ENCODE measurements around the gene KLHL33.
A peak's percentile ranks its signal among the peaks of the same experiment; 100 is the strongest.
"Not testable (repeated sequence)": the region's sequence is repeated elsewhere in the genome, so short reads cannot be mapped to it uniquely, and the experiment has no call there.

KLHL33 gene

GRCh38 chr14:20435582-20436362 lies at the start of gene KLHL33:
Gene KLHL33 (minus strand): TSS chr14:20436166. CDS start chr14:20435811, 355 bp downstream.
- DNase-seq, result no peak

- no peak for DNase-seq
These were observed 46.4 kb upstream of the KLHL33 start for GRCh38 chr14:20482382-20482781.

GRCh38 chr14:20478894-20479293 lies 42.9 kb upstream of the KLHL33 start:
- no peak for DNase-seq

- DNase-seq, result no peak
These were observed 41.4 kb upstream of the KLHL33 start for GRCh38 chr14:20477211-20477876.

DNA sequence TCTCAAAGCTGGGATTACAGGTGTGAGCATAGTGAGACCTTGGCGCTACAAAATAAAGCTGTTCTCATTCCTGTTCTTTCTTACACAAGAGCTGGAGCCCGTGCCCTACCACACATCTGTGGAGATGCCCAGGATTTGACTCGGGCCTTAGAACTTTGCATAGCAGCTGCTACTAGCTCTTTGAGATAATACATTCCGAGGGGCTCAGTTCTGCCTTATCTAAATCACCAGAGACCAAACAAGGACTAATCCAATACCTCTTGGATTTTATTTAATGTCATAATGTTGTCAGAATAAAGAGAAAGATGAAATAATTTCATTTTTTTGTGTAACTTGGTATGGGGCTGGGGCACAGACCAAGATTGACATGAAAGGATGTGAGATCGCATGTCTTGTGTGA lies 40.8 kb upstream of the KLHL33 start:
- DNase-seq, result no peak

GRCh38 chr14:20472536-20473169 lies 36.7 kb upstream of the KLHL33 start:
- DNase-seq, result no peak

GRCh38 chr14:20470603-20470901 lies 34.6 kb upstream of the KLHL33 start:
- DNase-seq, result peak in 1 of 2 experiments; percentile 11

- DNase-seq, result peak in 1 of 2 experiments; percentile 46
These were observed 34.1 kb upstream of the KLHL33 start for GRCh38 chr14:20469890-20470602.

GRCh38 chr14:20469242-20469889 lies 33.4 kb upstream of the KLHL33 start, which contains the start of gene PNP:
Gene PNP (plus strand): TSS chr14:20469406. CDS start chr14:20469525, 119 bp downstream.
- DNase-seq, result peak; percentile 98 to 99

- DNase-seq, result no peak
These were observed 32.8 kb upstream of the KLHL33 start for GRCh38 chr14:20468764-20469241.

DNA sequence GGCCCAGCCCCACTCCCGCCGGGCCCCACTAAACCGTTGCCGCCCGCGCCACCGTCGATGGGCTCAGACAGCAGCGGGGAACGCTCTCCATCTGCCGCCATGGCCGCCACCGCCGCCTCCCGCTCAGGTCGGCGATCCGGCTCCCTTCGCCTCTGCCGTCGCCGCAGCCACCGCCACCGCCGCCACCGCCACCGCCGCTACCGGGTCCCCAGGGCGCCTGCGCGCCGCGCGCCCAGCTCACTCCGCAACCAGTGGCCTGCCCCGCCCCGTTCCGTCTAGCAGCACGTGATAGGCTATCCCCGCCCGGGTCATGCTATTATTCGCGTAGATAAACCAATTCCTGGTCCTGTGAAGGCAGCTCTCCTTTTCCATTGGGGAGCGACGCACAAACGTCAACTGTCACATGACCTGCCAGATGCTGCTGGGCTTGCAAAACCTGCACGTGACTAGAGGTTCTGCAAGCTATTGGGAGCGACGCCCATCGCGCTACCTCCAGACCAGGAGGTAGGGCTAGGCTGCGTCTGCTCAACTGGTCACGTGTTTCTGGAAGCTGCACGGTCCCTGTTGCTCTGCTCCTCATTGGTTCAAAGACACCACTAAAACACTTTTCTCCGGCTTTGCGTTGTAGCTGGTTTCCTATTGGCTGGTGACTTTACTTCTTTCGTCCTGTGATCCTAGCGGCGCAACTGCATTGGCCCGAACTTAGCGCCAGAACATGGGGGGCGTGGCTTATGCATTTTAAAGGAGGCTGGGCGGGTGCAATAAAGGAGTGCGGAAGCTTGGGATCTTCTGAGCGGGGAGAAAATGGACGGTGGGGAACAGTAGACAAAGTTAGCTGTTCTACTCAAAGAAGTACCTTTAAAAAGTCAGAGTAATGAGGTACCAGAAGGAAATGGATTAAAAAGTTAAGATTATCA lies 25.5 kb upstream of the KLHL33 start, which contains the start of gene PIP4P1:
Gene PIP4P1, minus strand, starts transcription at position 210 of the 917 bp plus-strand sequence. Its CDS starts 109 bp downstream, at position 101.
- peak; percentile 100 for DNase-seq

GRCh38 chr14:20460458-20461224 lies 24.7 kb upstream of the KLHL33 start:
- peak in 1 of 2 experiments; percentile 18 for DNase-seq

GRCh38 chr14:20458031-20458789 lies 22.2 kb upstream of the KLHL33 start:
- DNase-seq, result no peak

GRCh38 chr14:20456971-20457370 lies 21.0 kb upstream of the KLHL33 start:
- no peak for DNase-seq

DNA sequence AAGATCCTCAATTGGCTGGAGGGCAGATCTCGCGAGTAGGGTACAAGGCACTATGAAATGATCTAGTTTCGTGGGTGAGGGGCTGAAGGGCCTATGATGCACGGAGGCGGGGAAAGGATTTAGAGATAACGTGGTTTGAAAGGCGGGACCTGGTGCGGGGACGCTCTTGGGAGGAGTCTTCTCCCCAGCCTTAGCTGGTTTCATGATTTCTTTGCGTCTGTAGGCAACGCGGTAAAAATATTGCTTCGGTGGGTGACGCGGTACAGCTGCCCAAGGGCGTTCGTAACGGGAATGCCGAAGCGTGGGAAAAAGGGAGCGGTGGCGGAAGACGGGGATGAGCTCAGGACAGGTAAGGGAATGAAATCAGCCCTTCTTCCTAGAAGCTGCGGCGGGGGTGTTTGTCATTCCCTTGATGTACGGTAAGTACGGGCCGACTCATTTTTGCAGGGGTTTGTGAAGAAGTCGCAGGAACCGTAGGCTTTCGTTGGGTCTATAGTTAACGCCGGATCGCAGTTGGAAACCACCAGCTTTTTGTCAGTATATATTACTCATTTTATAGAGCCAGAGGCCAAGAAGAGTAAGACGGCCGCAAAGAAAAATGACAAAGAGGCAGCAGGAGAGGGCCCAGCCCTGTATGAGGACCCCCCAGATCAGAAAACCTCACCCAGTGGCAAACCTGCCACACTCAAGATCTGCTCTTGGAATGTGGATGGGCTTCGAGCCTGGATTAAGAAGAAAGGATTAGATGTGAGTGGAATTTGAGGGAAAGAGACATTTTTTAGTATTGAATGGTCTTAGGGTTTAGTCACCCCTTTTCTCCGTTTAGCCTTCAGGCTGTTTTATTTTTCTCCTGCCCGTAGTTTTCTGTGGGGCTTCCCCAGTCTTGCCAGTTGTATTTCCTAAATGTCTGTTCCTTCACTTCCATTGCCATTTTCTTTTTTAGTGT lies 19.7 kb upstream of the KLHL33 start:
- DNase-seq, result peak; percentile 84 to 86

- DNase-seq, result peak; percentile 99 to 100
These were observed 18.8 kb upstream of the KLHL33 start, which contains the start of the genes APEX1 and OSGEP for GRCh38 chr14:20454516-20455354. Gene APEX1 (plus strand): TSS chr14:20455226. CDS start chr14:20455646, 420 bp downstream. Gene OSGEP (minus strand): TSS chr14:20454812. CDS start chr14:20454683, 129 bp downstream.

DNA sequence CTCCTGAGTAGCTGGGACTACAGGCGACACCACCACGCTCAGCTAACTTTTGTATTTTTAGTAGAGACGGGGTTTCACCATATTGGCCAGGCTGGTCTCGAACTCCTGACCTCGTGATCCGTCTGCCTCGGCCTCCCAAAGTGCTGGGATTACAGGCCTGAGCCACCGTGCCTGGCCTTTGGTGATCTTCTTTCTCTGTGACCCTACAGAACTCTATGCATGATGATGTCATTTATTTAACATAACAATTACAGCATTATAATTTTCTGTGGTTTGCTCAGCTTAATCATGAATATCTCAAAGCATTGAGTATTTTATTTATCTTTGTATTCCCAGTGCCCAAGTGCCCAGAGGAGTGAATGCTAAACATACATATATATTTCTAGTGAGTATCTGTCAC lies 16.9 kb upstream of the KLHL33 start:
- not testable (repeated sequence) for DNase-seq

Data from SHP77 (cell line).